SW480 (cell line): ENCODE measurements around the gene CCDC27.
A peak's percentile ranks its signal among the peaks of the same experiment; 100 is the strongest.

Source experiments
- DNase-seq: peaks from one replicate; pipeline ENCODE4 v3.0.0-alpha.2; 2016; ENCODE audit warnings: low spot score

CCDC27 gene

DNA sequence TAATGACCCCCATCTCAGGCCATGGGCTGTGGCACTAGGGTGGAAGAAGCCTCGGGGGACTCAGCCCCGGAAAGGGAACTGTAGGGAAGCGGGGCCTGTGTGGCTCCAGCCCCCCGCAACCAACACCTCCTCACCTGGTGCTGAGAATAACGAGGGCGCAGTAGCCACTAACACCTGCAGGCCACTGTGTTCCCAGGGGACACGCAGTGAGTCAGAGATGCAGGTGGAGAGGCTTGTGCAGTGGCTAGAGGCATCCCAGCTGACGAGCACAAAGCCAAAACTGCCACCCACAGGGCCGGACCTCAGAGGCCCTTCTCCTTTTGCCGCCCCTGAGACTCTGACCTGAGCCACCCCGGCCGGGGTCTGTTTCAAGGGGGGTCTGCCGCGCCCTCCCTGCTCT, 33.5 kb upstream of the CCDC27 start:
- peak; percentile 52 for DNase-seq

DNA sequence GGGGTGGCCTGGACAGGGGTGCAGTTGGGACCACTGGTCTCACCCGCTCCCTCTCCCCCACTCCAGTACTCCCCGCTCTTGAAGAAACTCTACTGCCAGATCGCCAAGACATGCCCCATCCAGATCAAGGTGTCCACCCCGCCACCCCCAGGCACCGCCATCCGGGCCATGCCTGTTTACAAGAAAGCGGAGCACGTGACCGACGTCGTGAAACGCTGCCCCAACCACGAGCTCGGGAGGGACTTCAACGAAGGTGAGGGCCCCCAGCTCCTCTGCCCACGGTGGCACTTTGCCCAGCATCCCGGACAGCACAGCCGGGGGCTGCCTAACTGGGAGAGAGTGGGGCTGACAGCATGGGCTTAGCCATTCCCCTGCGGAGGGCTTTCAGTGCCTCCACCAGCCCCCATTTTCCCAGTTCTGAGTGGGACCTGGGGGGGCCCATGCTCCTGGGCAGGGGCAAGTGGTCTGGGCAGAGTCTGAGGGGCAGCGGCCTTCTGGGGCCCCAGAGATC, 30.2 kb upstream of the CCDC27 start:
- no peak for DNase-seq

DNA sequence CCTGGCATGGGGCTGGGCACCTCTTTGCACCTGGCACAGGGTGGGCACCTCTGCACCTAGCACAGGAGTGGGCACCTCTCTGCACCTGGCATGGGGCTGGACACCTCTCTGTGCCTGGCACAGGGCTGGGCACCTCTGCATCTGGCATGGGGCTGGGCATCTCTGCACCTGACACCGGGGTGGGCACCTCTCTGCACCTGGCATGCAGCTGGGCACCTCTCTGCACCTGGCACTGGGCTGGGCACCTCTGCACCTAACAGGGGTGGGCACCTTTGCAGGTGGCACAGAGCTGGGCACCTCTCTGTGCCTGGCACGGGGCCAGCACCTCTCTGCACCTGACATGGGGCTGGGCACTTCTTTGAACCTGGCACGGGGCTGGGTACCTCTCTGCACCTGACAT, 29.4 kb upstream of the CCDC27 start:
- DNase-seq = no peak

DNA sequence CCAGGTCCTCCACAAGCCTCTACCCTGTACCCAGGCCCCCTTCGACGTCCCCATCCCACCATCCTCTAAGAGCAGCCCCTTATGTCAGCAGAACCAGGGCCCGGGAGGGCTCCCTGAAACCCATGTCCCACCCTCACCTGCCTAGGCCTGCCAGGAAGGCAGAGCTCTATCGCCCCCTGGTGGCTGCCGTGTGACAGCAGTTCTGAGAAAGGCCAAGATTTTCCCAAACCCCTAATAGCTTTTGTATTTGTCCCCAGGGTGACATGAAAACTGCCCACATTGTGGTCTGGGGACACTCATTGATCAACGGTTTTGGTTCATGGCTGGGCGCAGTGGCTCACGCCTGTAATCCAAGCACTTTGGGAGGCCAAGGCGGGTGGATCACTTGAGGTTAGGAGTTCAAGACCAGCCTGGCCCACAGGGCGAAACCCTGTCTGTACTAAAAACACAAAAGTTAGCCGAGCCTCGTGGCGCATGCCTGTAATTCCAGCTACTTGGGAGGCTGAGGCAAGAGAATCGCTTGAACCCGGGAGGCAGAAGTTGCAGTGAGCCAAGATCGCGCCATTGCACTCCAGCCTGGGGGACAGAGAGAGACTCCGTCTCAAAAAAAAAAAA, 27.7 kb upstream of the CCDC27 start:
- peak; percentile 49 for DNase-seq

DNA sequence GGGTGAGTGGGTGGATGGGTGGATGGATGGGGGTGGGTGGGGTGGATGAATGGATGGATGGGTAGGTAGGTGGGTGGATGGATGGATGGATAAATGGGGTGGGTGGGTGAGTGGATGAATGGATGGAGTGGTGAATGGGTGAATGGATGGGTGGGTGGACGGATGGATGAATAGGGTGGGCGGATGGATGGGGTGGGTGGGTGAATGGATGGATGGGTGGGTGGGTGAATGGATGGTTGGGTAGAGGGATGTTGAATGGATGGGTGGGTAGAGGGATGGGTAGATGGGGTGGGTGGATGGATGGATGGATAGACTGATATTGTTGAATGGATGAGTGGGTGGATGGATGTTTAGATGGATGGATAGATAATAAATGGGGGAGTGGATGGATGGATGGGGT, 26.9 kb upstream of the CCDC27 start:
- DNase-seq = no peak

DNA sequence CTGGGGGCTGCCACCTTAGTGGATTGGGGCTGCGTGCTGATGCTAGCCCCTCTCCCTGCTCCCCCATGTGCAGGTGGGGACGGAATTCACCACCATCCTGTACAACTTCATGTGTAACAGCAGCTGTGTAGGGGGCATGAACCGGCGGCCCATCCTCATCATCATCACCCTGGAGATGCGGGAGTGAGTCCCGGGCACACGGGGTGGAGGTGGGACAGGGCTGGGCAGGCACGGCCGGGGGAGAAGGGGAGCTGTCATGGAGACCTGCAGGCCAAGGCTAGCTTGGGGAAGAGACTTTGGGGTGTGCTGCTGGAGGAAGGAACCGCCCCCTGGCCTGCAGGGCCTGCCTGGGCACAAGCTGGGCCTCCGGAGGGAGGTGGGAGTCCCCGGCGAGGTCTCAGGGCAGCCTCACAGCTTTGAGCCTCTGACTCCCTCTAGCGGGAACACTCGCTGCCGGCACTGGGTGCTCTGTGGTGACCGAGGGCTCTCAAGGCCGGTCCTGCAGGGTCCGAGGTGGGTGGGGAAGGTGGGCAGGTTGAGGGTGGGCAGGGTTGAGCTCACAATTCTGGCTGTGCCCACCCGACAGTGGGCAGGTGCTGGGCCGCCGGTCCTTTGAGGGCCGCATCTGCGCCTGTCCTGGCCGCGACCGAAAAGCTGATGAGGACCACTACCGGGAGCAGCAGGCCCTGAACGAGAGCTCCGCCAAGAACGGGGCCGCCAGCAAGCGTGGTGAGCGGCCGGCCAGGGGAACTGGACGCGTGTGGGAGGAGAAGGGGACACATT, 25.0 kb upstream of the CCDC27 start:
- DNase-seq = no peak

DNA sequence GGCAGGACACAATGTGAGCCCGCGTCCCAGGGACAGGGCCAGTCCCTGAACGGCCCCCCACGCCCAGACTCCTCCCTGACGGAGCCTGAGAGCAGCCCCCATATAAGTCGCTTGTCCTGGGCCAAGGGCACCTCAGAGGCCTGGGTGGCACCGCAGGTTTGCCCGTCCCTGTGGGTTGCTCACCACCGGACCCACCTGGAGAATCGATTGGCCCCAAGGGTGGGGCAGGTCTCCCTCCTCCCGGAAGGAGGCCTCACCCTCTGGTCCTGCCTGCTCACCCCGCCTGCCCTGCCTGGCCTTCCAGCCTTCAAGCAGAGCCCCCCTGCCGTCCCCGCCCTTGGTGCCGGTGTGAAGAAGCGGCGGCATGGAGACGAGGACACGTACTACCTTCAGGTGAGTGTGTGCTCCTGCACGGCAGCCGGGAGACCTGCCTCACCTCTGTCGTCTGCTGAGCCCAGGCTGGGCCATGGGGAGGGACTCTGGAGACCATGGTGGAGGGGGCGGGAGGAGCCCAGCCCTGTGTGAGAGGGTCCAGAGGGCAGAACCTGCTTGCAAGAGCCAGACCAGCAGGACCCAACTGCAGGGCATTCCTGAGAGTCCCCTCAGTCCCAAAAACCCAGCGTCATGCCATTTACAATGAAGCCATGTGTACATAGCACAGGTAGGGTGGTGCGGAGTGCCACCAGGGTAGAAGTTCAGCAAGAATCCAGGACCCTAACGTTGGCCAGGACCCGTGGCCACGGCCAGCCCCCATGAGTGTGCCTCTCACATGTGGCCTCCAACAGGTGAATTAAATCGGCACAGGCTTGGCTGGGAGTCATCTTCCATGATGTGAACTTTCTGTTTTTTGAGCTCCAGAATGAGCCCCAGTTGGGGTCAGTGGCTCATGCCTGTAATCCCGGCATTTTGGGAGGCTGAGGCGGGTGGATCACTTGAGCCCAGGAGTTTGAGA, 24.1 kb upstream of the CCDC27 start:
- DNase-seq = no peak

DNA sequence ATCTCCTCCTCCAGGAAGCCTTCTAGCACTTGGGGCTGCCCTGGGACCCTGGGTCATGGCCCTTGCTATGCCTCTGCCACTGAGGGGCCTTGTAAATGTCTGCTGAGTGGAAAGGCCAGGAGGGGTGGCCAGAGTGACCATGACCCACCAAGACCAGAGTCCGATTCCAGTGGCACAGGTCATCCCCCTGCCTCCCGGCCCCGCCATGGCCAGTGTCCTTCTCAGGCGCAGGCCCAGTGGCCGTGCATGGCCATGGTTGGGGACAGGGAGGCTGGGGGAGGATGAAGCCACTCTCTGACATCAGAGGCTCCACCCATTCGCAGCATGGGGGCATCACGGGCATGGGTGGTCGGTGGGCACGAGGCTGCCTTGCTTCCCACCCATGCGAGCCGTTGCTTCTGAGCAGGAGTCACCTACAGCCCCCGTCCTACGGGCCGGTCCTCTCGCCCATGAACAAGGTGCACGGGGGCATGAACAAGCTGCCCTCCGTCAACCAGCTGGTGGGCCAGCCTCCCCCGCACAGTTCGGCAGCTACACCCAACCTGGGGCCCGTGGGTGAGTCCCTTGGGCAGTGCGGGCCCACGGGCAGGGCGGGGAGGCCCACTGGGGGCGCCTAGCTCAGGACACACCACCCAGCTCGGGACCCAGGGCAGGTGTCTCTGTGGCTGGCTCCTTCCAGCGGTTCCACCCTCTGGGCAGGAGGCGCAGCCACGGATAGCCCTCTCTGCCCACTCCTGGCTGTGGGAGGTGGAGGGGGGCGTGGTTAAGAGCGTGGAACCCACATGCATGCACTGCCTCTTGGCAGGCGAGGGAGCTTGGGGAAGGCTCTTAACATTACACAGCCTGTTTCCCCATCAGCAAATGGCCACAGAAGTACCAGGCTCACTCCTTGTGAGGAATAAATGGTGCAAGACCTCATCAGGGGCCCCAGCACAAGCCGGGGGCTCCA, 22.4 kb upstream of the CCDC27 start:
- no peak for DNase-seq

DNA sequence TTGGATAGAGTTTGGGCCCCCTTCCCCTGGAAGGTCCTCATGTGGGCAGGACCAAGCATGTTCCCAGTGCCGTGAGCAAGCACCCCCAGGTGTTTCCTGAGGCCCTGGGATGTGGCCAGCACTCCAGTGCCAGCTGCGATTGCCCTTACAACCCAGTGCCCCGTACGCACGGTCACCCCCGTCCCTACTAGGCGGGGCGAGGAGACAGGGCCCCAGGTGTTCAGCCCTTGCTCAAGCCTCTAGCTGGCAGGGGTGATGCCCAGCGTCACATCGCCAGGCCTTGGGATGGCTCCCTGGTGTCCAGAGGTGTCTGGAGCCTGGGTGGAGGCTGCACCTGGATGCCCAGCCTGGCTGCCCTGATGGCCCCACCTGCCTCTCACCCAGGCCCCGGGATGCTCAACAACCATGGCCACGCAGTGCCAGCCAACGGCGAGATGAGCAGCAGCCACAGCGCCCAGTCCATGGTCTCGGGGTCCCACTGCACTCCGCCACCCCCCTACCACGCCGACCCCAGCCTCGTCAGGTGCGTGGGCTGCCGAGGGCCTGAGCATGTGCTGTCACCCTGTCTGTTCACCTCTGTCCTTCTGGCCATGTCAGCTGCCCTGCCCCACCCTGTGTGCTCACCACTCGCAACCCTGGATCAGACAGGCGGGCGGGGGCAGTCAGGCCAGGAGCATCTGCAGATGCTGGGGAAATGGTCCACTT, 21.6 kb upstream of the CCDC27 start:
- no peak for DNase-seq

DNA sequence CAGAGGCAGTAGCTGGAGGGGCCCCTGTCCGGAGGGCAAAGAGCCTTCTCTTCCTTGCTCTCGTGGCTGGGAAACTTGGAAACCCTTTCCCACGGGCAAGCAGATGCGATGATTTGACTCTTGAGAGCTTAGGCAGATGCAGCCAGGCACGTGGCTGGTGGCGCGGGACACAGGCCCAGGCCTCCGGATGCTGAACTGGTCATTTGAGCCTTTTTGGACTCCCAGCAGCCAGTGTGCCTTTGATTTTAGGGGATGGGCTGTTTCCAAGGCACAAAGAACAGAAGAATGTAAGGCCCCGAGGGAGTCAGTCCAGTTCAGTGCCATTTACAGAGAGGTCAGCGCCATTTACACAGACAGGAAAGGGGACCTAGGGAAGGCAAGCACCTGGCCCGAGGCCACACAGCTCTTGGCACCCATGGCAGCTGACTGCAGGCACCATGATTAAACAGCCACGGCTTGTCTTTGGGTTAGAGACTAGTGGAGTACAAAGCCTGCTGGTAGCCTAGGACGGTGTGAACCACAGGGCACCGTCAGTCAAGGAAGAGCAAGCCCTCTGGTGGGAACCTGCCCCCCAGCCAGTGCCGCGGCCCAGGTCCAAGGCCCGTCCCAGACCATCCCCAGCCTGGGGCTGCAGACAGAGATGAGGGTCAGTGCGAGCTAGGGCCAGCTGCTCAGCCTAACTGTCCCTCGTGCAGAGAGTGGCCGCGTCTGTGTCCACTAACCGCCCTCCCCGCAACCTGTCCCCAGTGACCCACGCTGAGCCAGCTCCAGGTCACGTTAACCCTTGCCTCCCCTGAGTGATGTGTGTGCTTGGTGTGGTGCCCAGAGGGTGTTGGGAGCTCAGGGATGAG, 20.4 kb upstream of the CCDC27 start:
- DNase-seq = no peak

DNA sequence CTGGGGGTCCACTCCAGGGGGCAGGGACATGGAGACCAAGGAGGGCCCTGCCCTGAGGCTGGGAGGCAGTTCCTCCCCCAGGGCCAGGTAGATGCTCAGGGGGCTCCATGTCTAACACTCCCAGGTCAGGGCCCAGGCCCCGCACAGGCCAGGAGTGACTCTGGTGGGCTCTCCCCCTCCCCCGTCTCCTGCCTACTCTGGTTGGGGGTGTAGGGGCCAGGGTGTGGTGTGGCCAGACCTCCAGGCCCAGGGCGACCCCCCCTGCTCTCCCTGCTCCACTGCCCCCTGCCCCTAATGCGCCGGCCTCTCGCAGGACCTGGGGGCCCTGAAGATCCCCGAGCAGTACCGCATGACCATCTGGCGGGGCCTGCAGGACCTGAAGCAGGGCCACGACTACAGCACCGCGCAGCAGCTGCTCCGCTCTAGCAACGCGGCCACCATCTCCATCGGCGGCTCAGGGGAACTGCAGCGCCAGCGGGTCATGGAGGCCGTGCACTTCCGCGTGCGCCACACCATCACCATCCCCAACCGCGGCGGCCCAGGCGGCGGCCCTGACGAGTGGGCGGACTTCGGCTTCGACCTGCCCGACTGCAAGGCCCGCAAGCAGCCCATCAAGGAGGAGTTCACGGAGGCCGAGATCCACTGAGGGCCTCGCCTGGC, 19.7 kb upstream of the CCDC27 start:
- no peak for DNase-seq

DNA sequence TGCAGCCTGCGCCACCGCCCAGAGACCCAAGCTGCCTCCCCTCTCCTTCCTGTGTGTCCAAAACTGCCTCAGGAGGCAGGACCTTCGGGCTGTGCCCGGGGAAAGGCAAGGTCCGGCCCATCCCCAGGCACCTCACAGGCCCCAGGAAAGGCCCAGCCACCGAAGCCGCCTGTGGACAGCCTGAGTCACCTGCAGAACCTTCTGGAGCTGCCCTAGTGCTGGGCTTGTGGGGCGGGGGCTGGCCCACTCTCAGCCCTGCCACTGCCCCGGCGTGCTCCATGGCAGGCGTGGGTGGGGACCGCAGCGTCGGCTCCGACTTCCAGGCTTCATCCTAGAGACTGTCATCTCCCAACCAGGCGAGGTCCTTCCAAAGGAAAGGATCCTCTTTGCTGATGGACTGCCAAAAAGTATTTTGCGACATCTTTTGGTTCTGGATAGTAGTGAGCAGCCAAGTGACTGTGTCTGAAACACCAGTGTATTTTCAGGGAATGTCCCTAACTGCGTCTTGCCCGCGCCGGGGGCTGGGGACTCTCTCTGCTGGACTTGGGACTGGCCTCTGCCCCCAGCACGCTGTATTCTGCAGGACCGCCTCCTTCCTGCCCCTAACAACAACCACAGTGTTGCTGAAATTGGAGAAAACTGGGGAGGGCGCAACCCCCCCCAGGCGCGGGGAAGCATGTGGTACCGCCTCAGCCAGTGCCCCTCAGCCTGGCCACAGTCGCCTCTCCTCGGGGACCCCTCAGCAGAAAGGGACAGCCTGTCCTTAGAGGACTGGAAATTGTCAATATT, 19.0 kb upstream of the CCDC27 start:
- no peak for DNase-seq

DNA sequence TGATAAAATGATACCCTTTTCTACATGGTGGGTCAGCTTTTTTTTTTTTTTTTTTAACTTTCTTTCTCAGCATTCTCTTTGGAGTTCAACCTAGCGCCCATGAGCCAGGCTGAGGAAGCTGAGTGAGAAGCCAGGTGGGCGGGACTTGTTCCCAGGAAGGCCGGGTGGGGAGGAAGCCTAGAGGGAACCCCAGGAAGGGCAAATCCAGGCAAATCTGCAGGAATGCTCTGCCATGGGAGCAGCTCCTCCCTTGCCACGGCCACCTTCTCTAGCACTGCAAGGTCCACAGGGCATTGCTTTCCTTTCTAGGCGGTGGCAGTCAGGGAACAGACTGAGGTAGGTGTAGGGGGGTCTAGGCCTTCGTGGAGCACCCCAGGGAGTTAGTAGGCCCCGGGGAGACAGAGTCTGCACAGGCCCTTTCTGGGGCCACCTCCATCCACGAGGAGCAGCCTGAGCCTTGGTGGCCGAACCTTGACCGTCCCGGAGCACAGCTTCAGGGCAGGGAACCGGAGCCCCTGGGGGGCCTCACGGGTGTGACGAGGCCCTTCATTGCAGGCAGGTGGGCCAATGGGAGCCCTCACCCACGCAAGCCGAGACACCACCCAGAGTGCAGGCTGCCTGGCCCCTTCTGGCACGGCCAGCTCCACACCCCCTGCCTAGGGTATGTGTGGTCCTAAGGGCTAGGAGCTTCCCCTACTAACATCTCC, 18.2 kb upstream of the CCDC27 start:
- no peak for DNase-seq

DNA sequence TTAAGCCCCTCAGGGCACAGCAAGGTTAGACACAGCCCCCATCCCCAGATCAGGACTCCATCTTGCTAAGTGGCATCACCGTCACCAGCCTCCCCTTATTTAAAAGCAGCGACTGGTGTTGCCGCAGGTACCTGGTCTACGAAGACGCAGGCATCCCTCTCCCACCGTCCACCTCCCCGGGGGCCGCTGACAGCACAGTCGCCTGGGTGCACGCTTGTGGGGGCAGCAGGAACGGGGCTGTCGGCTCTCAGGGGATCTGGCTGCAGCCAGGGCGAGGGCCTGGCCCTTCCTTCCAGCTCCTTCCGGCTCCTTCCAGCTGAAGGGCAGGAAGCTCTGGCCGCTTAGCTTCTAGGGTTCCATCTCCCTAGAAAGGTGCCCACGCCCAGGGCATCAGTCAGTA, 17.6 kb upstream of the CCDC27 start:
- DNase-seq = no peak

DNA sequence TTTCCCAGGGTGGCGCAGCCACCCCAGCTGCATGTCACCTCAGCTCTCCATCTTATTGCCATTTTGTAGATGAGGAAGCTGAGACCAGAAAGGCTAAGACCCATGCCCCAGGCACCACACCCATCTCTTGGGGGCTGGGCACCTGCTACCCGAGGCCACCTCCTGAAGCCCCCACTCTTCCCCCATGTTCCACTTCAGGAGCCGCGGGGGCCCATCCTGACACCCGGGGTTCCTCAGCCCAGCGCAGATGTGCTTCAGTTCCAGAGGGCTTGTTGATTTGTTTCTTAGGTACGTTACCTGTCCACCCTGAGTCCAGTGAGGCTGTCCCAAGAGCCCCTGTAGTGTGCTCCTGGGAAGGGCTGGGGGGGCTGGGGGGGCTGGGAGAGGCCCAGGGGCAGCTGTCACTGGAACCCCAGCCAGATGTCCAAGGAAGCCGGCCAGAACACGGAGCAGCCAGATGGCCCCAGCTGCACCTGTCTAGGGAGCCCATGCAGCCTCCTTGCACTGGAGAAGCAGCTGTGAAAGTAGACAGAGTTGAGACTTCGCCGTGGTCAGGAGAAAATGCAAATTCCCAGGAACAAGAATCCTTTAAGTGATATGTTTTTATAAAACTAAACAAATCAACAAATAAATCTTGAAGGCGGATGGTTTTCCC, 17.1 kb upstream of the CCDC27 start:
- no peak for DNase-seq

DNA sequence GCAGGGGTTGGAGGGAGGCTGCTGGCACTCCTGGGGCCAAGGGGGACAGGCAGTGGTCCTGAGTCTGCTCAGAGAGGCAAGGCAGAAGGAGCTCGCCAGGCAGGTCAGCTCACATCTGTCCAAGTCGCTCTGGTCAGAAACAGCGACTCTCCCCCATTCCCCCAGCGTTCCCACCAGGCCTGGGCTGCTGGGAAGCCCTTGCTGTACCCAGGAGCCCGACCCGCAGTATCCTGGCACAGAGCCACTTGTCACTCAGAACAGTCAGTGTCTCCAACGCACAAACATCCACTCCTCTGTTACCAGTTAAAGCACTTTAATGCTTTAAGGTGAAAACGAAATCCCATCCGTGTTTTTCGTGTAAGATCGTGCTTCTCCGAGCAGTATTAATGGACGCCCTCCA, 16.6 kb upstream of the CCDC27 start:
- no peak for DNase-seq

DNA sequence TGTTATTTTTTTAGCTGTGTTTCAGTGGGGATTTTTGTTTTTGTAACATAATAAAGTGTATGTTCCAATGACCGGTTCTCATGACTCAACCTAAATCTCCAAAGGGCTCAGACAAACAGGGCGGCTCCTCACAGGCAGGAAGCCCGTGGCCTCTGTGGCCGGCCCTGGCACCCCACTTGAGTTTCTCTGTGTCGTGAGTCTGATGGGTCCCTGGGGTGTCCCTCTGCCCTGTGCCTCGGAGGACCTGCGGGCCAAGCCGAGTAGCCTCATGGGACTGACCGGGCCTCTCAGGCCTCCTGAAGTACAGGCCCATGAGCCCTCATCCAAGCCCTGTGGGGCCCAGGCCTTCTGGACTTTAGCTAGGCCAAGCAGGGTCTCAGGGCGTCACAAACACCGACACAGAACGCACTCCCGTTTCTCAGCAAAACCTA, 16.1 kb upstream of the CCDC27 start:
- no peak for DNase-seq
